HepG2 (cell line): ENCODE results near the gene AMOTL2. TPM values are rescaled to one million over a fixed set of nuclear protein-coding genes. Genes with fewer than 3 reads are reported as not detected.

Experiments
- ATAC-seq: fragments of 200-7000 bp; cut with Tn5 transposase; 3 replicates; pipeline ENCODE4 v1.9.1; 2020; ENCODE audit warnings: mild to moderate bottlenecking, moderate library complexity
- BruUV-seq: library from RNA; stranded (reverse); fragments of 400-500 nt; replicated peaks from 2 replicates; lab custom pipeline; 2021; lab: Mats Ljungman, UMichigan
- CTCF ChIA-PET: fragments of 300-600 bp; formaldehyde crosslinking; extraction: SDS; loops from one replicate; lab custom pipeline; 2021; ENCODE audit warnings: low total read pairs, inconsistent platforms, low intra/inter-chr PET ratio; lab: Yijun Ruan, JAX
- POLR2A ChIA-PET: fragments of 350-600 bp; sonication (Branson Sonifier 250); formaldehyde crosslinking; loops from one replicate; lab custom pipeline; 2020; ENCODE audit warnings: antibody characterized with exemption, inconsistent platforms; lab: Yijun Ruan, JAX
- DNase-seq: peaks from one replicate; pipeline ENCODE4 v3.0.0-alpha.2; 2015; ENCODE audit warnings: low spot score
- FAIRE-seq: peaks from 3 replicates; lab custom pipeline; 2011; peaks lifted over from hg19 to GRCh38; lab: Jason Lieb, UNC
- H2AFZ ChIP-seq: one replicate; pipeline ENCODE4 v1.6.1; 2011; ENCODE audit warnings: low read length, inconsistent platforms
- H3K27ac ChIP-seq: fragments of 300-600 bp; 3 replicates; pipeline ENCODE4 v1.8.0; 2011; ENCODE audit warnings: mixed run types, mild to moderate bottlenecking, mixed read lengths, low read length, inconsistent platforms; ENCODE audit not compliant: insufficient read depth; ENCODE audit errors: extremely low read length
- H3K27me3 ChIP-seq, 2 experiments: fragments of 200-600 bp in 1 of 2; 2 replicates in 1 of 2; 3 replicates in 1 of 2; pipeline versions ENCODE4 v1.6.0 to v1.8.0; 2011; ENCODE audit warnings: low read length in 2 of 2, mild to moderate bottlenecking in 2 of 2, moderate library complexity in 2 of 2, inconsistent platforms in 1 of 2; ENCODE audit not compliant: insufficient read depth in 2 of 2, control insufficient read depth in 1 of 2
- H3K36me3 ChIP-seq, 2 experiments: fragments of 200-600 bp in 1 of 2; replicated peaks in 1 of 2; 2 replicates in 1 of 2; 3 replicates in 1 of 2; pipeline versions ENCODE4 v1.5.1 to v1.8.0; 2011; ENCODE audit warnings: low read length in 2 of 2, inconsistent platforms in 1 of 2; ENCODE audit not compliant: insufficient read depth in 2 of 2, control insufficient read depth in 1 of 2
- H3K4me1 ChIP-seq: 2 replicates; pipeline ENCODE4 v1.5.1; 2012; ENCODE audit warnings: low read length, inconsistent platforms; ENCODE audit not compliant: insufficient read depth
- H3K4me2 ChIP-seq: 2 replicates; pipeline ENCODE4 v1.6.0; 2011; ENCODE audit warnings: low read depth, low read length, inconsistent platforms
- H3K4me3 ChIP-seq, 3 experiments: fragments of 200-600 bp in 1 of 3; sonication (generic), shearing (Covaris generic) in 1 of 3; replicated peaks in 1 of 3; 2 replicates each; pipeline ENCODE4 v1.5.1; 2011 to 2016; ENCODE audit warnings: low read length in 3 of 3, inconsistent platforms in 2 of 3, low read depth in 2 of 3, mild to moderate bottlenecking in 2 of 3, control low read depth in 1 of 3, mixed read lengths in 1 of 3; ENCODE audit not compliant: insufficient read depth in 1 of 3
- H3K79me2 ChIP-seq: one replicate; pipeline ENCODE4 v1.6.1; 2011; ENCODE audit warnings: low read length, inconsistent platforms; ENCODE audit not compliant: insufficient read depth
- H3K9ac ChIP-seq: 2 replicates; pipeline ENCODE4 v1.6.0; 2011; ENCODE audit warnings: mild to moderate bottlenecking, low read depth, low read length, inconsistent platforms; ENCODE audit not compliant: insufficient read depth
- H3K9me3 ChIP-seq: 2 replicates; pipeline ENCODE4 v1.5.1; 2012; ENCODE audit warnings: mild to moderate bottlenecking, low read length
- H4K20me1 ChIP-seq: 2 replicates; pipeline ENCODE4 v1.6.0; 2011; ENCODE audit warnings: inconsistent platforms, mild to moderate bottlenecking, low read length, moderate library complexity; ENCODE audit not compliant: insufficient read depth
- CBFB ChIP-seq: sonication (generic); formaldehyde crosslinking; IDR thresholded peaks from 2 replicates; pipeline ENCODE4 v1.4.0; 2020; ENCODE audit warnings: missing genetic modification reagents
- GLI4 ChIP-seq: sonication (generic); formaldehyde crosslinking; IDR thresholded peaks from 2 replicates; pipeline ENCODE4 v1.5.1; 2020; ENCODE audit warnings: missing genetic modification reagents, mild to moderate bottlenecking, moderate library complexity, borderline replicate concordance
- HDAC2 ChIP-seq: sonication (generic); formaldehyde crosslinking; IDR thresholded peaks from 2 replicates; pipeline ENCODE4 v1.4.0; 2020; ENCODE audit warnings: missing genetic modification reagents
- KLF6 ChIP-seq: IDR thresholded peaks from 2 replicates; pipeline ENCODE4 v1.8.0; 2016; ENCODE audit warnings: missing biosample characterization, missing genetic modification reagents
- MIXL1 ChIP-seq: IDR thresholded peaks from 2 replicates; pipeline ENCODE4 v1.6.1; 2016
- MXD4 ChIP-seq: IDR thresholded peaks from 2 replicates; pipeline ENCODE4 v1.6.1; 2016; ENCODE audit warnings: mild to moderate bottlenecking, missing biosample characterization, missing genetic modification reagents
- POLR2G ChIP-seq: fragments of 200-400 bp; formaldehyde crosslinking; IDR thresholded peaks from 2 replicates; pipeline ENCODE4 v1.6.1; 2018; ENCODE audit warnings: mild to moderate bottlenecking, low read depth, low read length, moderate library complexity
- PRMT3 ChIP-seq: sonication (generic); formaldehyde crosslinking; IDR thresholded peaks from 2 replicates; pipeline ENCODE4 v1.8.1; 2022; ENCODE audit warnings: low read depth, mild to moderate bottlenecking, moderate library complexity, missing genetic modification reagents, borderline replicate concordance
- RFXAP ChIP-seq: sonication (generic); formaldehyde crosslinking; IDR thresholded peaks from 2 replicates; pipeline ENCODE4 v1.4.0; 2020; ENCODE audit warnings: missing genetic modification reagents, borderline replicate concordance
- SMYD3 ChIP-seq: sonication (generic); formaldehyde crosslinking; IDR thresholded peaks from 2 replicates; pipeline ENCODE4 v1.8.1; 2023; ENCODE audit warnings: mild to moderate bottlenecking, missing genetic modification reagents
- SUZ12 ChIP-seq: fragments of 150-350 bp; IDR thresholded peaks from 2 replicates; pipeline ENCODE4 v1.6.1; 2014; ENCODE audit warnings: low read depth, low read length
- WGBS: methylation state at CpG from one replicate; pipeline ENCODE4 v1.1.6; 2017; ENCODE audit warnings: low lambda C conversion rate; 5-methylcytosine and 5-hydroxymethylcytosine counted together
- in situ Hi-C: cut with HindIII; loops from 2 replicates; pipeline ENCODE4 v1.10.0; 2017; ENCODE audit warnings: low pct_unique_long_range_greater_than_20kb; ENCODE audit not compliant: extremely low pct_ligation_motif_present
- intact Hi-C: fragments of 100-400 bp; cut with micrococcal nuclease; formaldehyde crosslinking; loops from one replicate; pipeline ENCODE4 v1.10.0; 2022; ENCODE audit not compliant: unreplicated experiment
- polyA plus RNA-seq, 8 experiments: library from polyadenylated mRNA; depleted of rRNA in 3 of 8; stranded (reverse) in 7 of 8; unstranded in 1 of 8; fragments of >200 nt; fragmentation: Illumina TruSeq in 4 of 8; extraction: Trizol in 4 of 8; gene quantifications; 2 replicates each; pipeline versions ENCODE4 v1.2.1 to v1.2.3, GENCODE V29; 2011 to 2016; ENCODE audit warnings: low read depth in 4 of 8, missing spikeins in 1 of 8, mixed read lengths in 1 of 8; ENCODE audit not compliant: insufficient read depth in 1 of 8
- total RNA-seq, 5 experiments: library from RNA; depleted of rRNA; stranded (reverse); fragments of >200 nt; fragmentation: Illumina TruSeq; extraction: Trizol; gene quantifications; 2 replicates each; pipeline ENCODE4 v1.2.3, GENCODE V29; 2016; ENCODE audit warnings: low read depth in 1 of 5
- TF ChIP-seq, protein P1 (sequence below): sonication (generic); formaldehyde crosslinking; IDR thresholded peaks from 2 replicates; pipeline ENCODE4 v1.4.0; 2020; ENCODE audit warnings: missing genetic modification reagents
- TF ChIP-seq, protein P2 (sequence below): sonication (generic); formaldehyde crosslinking; IDR thresholded peaks from 2 replicates; pipeline ENCODE4 v1.4.0; 2020; ENCODE audit warnings: mild to moderate bottlenecking, missing genetic modification reagents
- TF ChIP-seq, protein P3 (sequence below): sonication (generic); formaldehyde crosslinking; IDR thresholded peaks from 2 replicates; pipeline ENCODE4 v1.4.0; 2020; ENCODE audit warnings: missing genetic modification reagents
- TF ChIP-seq, protein P4 (sequence below): sonication (generic); formaldehyde crosslinking; IDR thresholded peaks from 2 replicates; pipeline ENCODE4 v1.4.0; 2020; ENCODE audit warnings: missing genetic modification reagents
- TF ChIP-seq, protein P5 (sequence below), 2 experiments: fragments of 450-650 bp in 1 of 2; sonication (generic) in 1 of 2; formaldehyde crosslinking; IDR thresholded peaks; 2 replicates each; pipeline versions ENCODE4 v1.5.0 to v1.8.0; 2020 to 2022; ENCODE audit warnings: mild to moderate bottlenecking in 1 of 2, missing genetic modification reagents in 1 of 2

The AMOTL2 gene
- total and polyA plus RNA-seq, 2 of the 13 experiments (the other 11 are each of a cell fraction or from before 2014, with no cell fraction given) = 17.3 to 18.5 TPM

DNA sequence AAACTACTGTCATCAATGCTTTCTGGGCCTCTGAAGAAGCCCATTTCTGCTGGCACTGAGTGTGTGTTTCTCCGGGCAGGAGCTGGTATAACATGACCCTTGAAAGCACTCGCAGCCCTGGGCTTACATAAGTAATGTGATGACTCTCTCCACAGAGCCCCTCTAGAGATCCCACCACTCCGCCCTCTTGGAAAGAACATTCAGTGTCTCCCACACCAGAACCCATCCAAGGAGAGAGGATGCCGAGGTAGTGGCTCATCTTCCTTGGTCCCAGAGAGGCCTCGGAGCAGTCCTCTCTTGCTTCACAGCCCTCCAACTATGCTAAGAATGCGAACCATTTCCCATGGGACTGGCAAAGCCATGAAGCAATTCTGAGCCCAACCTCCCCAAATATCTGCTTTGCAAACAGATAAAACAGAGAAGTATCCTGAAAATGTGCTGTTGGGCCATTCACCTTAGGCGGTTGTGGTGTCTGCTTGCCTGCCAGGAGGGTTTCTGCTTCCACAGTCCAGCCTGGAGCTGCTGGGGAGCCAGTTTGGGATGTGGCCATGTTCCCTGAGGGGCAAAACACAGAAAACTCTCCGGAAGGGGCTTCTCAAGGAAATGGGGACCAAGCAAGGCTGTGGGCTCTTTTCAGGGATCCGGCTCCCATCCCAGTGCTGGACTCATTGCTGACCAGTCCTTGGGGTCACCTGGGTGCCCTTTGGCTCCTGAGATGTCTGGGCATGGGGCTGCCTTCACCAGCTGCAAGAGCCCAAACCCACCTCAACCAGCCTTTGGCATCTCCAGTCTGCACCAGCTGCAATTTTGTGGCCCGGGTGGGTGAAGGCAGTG, 47.3 kb downstream of the AMOTL2 start:
- H4K20me1 ChIP-seq = no peaks in the 10 kb centered on the region
- BruUV-seq = no TSS peak
- H3K79me2 ChIP-seq = no peaks in the 10 kb centered on the region
- H3K4me3 ChIP-seq = no peak overlapping the region
- no peaks in the 10 kb centered on the region for H3K36me3 ChIP-seq
- peak; percentile 90 for DNase-seq
- no peaks in the 10 kb centered on the region for H3K9me3 ChIP-seq
- no peak overlapping the region for H3K27ac ChIP-seq
- H3K27me3 ChIP-seq = no peaks in the 10 kb centered on the region
- POLR2A ChIA-PET = interaction anchor here (2.1 to 2.4 kb wide), 2 partner anchors 13 to 48 kb away, joined by 15 to 16 read pairs; partner anchors contain the start of gene AMOTL2
- in situ Hi-C loops = no loop called here
- peak; percentile 95 for ATAC-seq
- CTCF ChIA-PET = no interaction called here
- peak; percentile 97 for FAIRE-seq
- intact Hi-C loops = loop anchor here (2.0 kb wide), 1 partner anchor 14 kb away; no protein-coding TSS in a partner anchor
- 22% methylated on average over 5 of the region's 10 CpGs for WGBS
- peaks cover 77% of the 10 kb centered on the region for H3K4me1 ChIP-seq
- no peak overlapping the region for H2AFZ ChIP-seq
- peak overlapping the region; percentile 46 for H3K4me2 ChIP-seq
- no peak overlapping the region for H3K9ac ChIP-seq
- TF ChIP-seq MIXL1 (0 out of 2 replicates have a peak, but pooled peaks have one; percentile 40), MXD4 (CRISPR knock-in tag) (no peak), POLR2G (no peak), GLI4 (CRISPR knock-in tag) (no peak), SUZ12 (no peak), SMYD3 (0 out of 2 replicates have a peak, but pooled peaks have one; percentile 23), RFXAP (CRISPR knock-in tag) (no peak), CBFB (CRISPR knock-in tag) (0 out of 2 replicates have a peak, but pooled peaks have one; percentile 47), KLF6 (CRISPR knock-in tag) (no peak), PRMT3 (CRISPR knock-in tag) (no peak), HDAC2 (CRISPR knock-in tag) (peak; percentile 64)
- TF ChIP-seq, protein P1, sequence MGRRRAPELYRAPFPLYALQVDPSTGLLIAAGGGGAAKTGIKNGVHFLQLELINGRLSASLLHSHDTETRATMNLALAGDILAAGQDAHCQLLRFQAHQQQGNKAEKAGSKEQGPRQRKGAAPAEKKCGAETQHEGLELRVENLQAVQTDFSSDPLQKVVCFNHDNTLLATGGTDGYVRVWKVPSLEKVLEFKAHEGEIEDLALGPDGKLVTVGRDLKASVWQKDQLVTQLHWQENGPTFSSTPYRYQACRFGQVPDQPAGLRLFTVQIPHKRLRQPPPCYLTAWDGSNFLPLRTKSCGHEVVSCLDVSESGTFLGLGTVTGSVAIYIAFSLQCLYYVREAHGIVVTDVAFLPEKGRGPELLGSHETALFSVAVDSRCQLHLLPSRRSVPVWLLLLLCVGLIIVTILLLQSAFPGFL (CRISPR knock-in tag) = no peak
- TF ChIP-seq, protein P2, sequence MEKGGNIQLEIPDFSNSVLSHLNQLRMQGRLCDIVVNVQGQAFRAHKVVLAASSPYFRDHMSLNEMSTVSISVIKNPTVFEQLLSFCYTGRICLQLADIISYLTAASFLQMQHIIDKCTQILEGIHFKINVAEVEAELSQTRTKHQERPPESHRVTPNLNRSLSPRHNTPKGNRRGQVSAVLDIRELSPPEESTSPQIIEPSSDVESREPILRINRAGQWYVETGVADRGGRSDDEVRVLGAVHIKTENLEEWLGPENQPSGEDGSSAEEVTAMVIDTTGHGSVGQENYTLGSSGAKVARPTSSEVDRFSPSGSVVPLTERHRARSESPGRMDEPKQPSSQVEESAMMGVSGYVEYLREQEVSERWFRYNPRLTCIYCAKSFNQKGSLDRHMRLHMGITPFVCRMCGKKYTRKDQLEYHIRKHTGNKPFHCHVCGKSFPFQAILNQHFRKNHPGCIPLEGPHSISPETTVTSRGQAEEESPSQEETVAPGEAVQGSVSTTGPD (CRISPR knock-in tag) = peak; percentile 90
- TF ChIP-seq, protein P3, sequence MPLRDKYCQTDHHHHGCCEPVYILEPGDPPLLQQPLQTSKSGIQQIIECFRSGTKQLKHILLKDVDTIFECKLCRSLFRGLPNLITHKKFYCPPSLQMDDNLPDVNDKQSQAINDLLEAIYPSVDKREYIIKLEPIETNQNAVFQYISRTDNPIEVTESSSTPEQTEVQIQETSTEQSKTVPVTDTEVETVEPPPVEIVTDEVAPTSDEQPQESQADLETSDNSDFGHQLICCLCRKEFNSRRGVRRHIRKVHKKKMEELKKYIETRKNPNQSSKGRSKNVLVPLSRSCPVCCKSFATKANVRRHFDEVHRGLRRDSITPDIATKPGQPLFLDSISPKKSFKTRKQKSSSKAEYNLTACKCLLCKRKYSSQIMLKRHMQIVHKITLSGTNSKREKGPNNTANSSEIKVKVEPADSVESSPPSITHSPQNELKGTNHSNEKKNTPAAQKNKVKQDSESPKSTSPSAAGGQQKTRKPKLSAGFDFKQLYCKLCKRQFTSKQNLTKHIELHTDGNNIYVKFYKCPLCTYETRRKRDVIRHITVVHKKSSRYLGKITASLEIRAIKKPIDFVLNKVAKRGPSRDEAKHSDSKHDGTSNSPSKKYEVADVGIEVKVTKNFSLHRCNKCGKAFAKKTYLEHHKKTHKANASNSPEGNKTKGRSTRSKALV (CRISPR knock-in tag) = no peak
- TF ChIP-seq, protein P4, sequence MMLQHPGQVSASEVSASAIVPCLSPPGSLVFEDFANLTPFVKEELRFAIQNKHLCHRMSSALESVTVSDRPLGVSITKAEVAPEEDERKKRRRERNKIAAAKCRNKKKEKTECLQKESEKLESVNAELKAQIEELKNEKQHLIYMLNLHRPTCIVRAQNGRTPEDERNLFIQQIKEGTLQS (CRISPR knock-in tag) = peak; percentile 78
- TF ChIP-seq, protein P5, sequence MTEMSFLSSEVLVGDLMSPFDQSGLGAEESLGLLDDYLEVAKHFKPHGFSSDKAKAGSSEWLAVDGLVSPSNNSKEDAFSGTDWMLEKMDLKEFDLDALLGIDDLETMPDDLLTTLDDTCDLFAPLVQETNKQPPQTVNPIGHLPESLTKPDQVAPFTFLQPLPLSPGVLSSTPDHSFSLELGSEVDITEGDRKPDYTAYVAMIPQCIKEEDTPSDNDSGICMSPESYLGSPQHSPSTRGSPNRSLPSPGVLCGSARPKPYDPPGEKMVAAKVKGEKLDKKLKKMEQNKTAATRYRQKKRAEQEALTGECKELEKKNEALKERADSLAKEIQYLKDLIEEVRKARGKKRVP (CRISPR knock-in tag; IDR thresholded peaks at IDR 0.05) = no peak
